HUDEP-2 (cell line): ENCODE measurements around the gene GBP7.

Source experiments
- DNase-seq, 76 experiments: peaks; one replicate each; lab custom pipeline; 2025; ENCODE audit not compliant: unreplicated experiment in 76 of 76; lab: John Stamatoyannopoulos, UW

GBP7 gene

GRCh38 chr1:89125240-89125912, 50.4 kb downstream of the GBP7 start:
- no peak for DNase-seq

GRCh38 chr1:89121641-89122040, 54.2 kb downstream of the GBP7 start:
- DNase-seq: no peak

GRCh38 chr1:89114662-89115061, 61.1 kb downstream of the GBP7 start:
- DNase-seq: no peak

GRCh38 chr1:89112871-89113613, 62.8 kb downstream of the GBP7 start:
- no peak for DNase-seq

GRCh38 chr1:89104687-89105086, 71.1 kb downstream of the GBP7 start:
- DNase-seq: no peak

- no peak for DNase-seq
Measured at GRCh38 chr1:89104147-89104546, 71.7 kb downstream of the GBP7 start.

GRCh38 chr1:89102021-89102420, 73.8 kb downstream of the GBP7 start:
- no peak for DNase-seq

- DNase-seq: no peak
Measured at GRCh38 chr1:89100412-89100811, 75.4 kb downstream of the GBP7 start.

GRCh38 chr1:89098857-89099256, 76.9 kb downstream of the GBP7 start:
- no peak for DNase-seq

GRCh38 chr1:89095737-89096136, 80.1 kb downstream of the GBP7 start:
- no peak for DNase-seq

- DNase-seq: no peak
Measured at GRCh38 chr1:89089962-89090361, 85.8 kb downstream of the GBP7 start.

GRCh38 chr1:89088572-89088971, 87.2 kb downstream of the GBP7 start:
- DNase-seq: no peak

GRCh38 chr1:89087241-89087640, 88.6 kb downstream of the GBP7 start:
- DNase-seq: no peak

GRCh38 chr1:89085781-89086180, 90.0 kb downstream of the GBP7 start:
- DNase-seq: peak in 20 of 76 experiments; percentile 1 to 54 (median 16)
